GM06990 (cell line): ENCODE results near the gene FBXW2.
A peak's percentile ranks its signal among the peaks of the same experiment; 100 is the strongest.

Experiments used
- DNase-seq: peaks from one replicate; pipeline ENCODE4 v3.0.0-alpha.2; 2011; ENCODE audit not compliant: insufficient read length; ENCODE audit errors: extremely low read depth
- H3K27me3 ChIP-seq: replicated peaks from 2 replicates; pipeline ENCODE4 v1.6.0; 2011; ENCODE audit warnings: low read length; ENCODE audit not compliant: control insufficient read depth, insufficient read depth
- H3K36me3 ChIP-seq: 2 replicates; pipeline ENCODE4 v1.5.1; 2011; ENCODE audit warnings: low read length; ENCODE audit not compliant: control insufficient read depth, insufficient read depth
- H3K4me3 ChIP-seq: replicated peaks from 2 replicates; pipeline ENCODE4 v1.5.1; 2011; ENCODE audit warnings: low read depth, mild to moderate bottlenecking, control low read depth, low read length
- CTCF ChIP-seq: IDR thresholded peaks from 2 replicates; pipeline ENCODE4 v1.5.1; 2011; ENCODE audit warnings: low read length, control low read depth, mild to moderate bottlenecking, inconsistent platforms; ENCODE audit not compliant: insufficient read depth, poor library complexity, severe bottlenecking

The FBXW2 gene, protein sequence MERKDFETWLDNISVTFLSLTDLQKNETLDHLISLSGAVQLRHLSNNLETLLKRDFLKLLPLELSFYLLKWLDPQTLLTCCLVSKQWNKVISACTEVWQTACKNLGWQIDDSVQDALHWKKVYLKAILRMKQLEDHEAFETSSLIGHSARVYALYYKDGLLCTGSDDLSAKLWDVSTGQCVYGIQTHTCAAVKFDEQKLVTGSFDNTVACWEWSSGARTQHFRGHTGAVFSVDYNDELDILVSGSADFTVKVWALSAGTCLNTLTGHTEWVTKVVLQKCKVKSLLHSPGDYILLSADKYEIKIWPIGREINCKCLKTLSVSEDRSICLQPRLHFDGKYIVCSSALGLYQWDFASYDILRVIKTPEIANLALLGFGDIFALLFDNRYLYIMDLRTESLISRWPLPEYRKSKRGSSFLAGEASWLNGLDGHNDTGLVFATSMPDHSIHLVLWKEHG

DNA sequence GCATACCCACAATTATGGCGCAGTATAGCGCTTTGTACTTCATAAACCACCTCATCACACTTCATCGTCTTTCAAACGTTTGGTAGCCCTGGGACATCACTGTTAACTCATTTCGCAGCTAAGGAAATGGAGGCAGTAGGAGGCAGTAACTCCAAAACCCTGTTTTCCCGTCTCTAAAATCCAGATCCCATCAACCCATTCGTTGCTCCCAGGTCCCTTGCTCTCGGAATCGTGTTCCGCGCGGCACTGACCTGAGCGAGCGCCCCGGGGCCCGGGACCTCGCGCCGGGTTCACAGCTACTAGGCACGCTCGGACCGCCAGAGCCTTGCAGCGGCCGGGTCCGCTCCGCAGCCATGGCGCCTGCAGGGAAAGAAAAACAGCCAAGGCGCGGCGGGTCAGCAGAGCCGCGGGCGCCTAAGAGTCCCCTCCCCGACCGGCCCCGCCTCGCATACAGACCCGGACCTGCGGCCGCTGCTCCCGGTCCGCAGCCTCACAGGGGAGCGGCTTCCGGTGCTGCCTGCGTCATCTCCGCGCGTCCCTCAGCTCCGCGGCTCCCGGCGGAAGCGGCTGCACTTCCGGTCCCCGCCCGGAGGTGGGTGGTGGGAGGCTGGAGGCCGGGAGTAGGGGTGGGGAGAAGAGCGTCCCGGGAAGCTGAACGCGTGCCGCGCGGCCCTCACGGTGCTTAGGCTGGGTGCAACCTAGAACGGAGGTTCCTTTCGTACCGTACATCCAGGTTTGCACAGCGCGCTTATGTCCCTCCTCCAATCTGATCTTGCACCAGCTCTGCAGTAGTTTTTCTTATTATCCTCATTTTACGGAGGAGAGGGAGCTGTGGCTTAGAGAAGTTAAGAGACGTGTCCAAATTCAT, at the start of gene FBXW2:
FBXW2 (minus strand) TSS at position 519 of the 868 bp plus-strand sequence. CDS start 5,158 bp downstream, outside the sequence.
- DNase-seq: peak; percentile 94
- Histone ChIP-seq H3K4me3 (peak within 1 kb of the TSS; percentile 87), H3K36me3 (no peaks in the 10 kb centered on the region), H3K27me3 (no peaks in the 10 kb centered on the region)
- TF ChIP-seq CTCF: no peak

DNA sequence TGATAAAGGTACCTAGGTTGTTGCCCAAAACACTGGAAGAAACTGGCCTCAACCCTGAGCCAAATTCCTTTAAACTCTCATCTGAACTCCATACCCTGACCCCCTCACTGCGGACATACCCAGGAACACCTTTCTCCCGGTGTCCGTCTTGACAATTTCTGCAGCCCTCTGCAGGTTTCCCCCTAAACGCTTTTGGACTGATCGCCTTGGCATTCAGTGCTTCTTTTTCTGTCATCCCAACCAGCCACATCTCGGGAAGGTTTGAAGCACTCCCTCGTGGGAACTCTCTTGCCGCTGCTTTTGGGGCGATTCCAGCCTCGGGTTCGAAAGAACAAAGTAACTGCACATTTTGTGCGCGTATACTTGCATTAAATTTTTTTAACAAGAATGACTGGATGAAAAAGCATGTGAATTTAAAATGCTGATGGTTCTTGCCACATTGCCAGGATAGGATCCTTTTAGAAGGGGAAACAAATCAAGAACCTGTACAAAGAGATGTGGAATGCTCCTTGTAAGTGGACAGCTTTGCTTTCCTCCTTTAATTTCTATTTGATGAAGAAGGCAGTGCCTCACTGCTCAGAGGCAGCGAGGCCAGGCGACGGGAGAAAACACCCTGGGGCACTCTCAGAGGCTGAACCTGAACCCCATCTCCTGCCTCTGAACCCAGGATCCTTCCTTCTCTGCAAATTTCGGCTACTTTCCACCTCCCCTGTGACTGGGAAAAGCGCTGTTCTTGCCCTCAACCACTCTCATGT, 48.9 kb upstream of the FBXW2 start:
- Histone ChIP-seq H3K4me3 (peak overlapping the region; percentile 82), H3K27me3 (no peaks in the 10 kb centered on the region), H3K36me3 (no peaks in the 10 kb centered on the region; the same call in 1 of the 2 replicates)
- TF ChIP-seq CTCF: no peak
- DNase-seq: no peak

- TF ChIP-seq CTCF: no peak
- H3K27me3 ChIP-seq: no peaks in the 10 kb centered on the region
- H3K4me3 ChIP-seq: no peak overlapping the region
- H3K36me3 ChIP-seq: no peaks in the 10 kb centered on the region; the same call in 1 of the 2 replicates
- DNase-seq: no peak
These were observed 45.9 kb upstream of the FBXW2 start for GRCh38 chr9:120839146-120839545.

- DNase-seq: no peak
- H3K27me3 ChIP-seq: no peaks in the 10 kb centered on the region
- H3K36me3 ChIP-seq: peaks cover 2% of the 10 kb centered on the region
- no peak overlapping the region for H3K4me3 ChIP-seq
- TF ChIP-seq CTCF: no peak
These were observed 44.7 kb upstream of the FBXW2 start for GRCh38 chr9:120837921-120838320.

- Histone ChIP-seq H3K4me3 (no peak overlapping the region), H3K36me3 (peaks cover 6% of the 10 kb centered on the region)
- no peak for TF ChIP-seq CTCF
These were observed 40.1 kb upstream of the FBXW2 start for GRCh38 chr9:120833325-120833724.

More at GRCh38 chr9:120833325-120833724, 40.1 kb upstream of the FBXW2 start:
- DNase-seq: no peak
- no peaks in the 10 kb centered on the region for H3K27me3 ChIP-seq
